ENCODE data around the gene PPP6R1. TPM values are rescaled to one million over a fixed set of nuclear protein-coding genes. Genes with fewer than 3 reads are reported as not detected.

The PPP6R1 gene
- total and polyA plus RNA-seq, 2 of the 13 experiments (the other 11 are each of a cell fraction or from before 2014, with no cell fraction given): 25.8 to 54.0 TPM

GRCh38 chr19:55301459-55302317, 42.9 kb upstream of the PPP6R1 start (continued):
- TF ChIP-seq PCBP2 (optimal IDR thresholded peaks at IDR 0.05; ENCODE audit: low read depth, low read length, poor library complexity, severe bottlenecking): no peak
- no peak for TF ChIP-seq RFXAP (CRISPR knock-in tag; IDR thresholded peaks at IDR 0.05; ENCODE audit: borderline replicate concordance)
- no peak for TF ChIP-seq ZNF850 (CRISPR knock-in tag; conservative IDR thresholded peaks at IDR 0.05)
- no peak; the same call in 1 of the 2 replicates for TF ChIP-seq FOXA3 (CRISPR knock-in tag; IDR thresholded peaks at IDR 0.05)
- TF ChIP-seq E2F5 (CRISPR knock-in tag; conservative IDR thresholded peaks at IDR 0.05): no peak
- no peak for TF ChIP-seq MXD1 (CRISPR knock-in tag; IDR thresholded peaks at IDR 0.05)
- peak; percentile 4; the same call in 1 of the 2 replicates for TF ChIP-seq ZNF33B (CRISPR knock-in tag; IDR thresholded peaks at IDR 0.05)
- TF ChIP-seq TBL1XR1 (IDR thresholded peaks at IDR 0.05; ENCODE audit: borderline replicate concordance, low read length, partially characterized antibody): no peak
- TF ChIP-seq ZNF784 (CRISPR knock-in tag; IDR thresholded peaks at IDR 0.05; ENCODE audit: borderline replicate concordance): no peak
- TF ChIP-seq ZNF616 (CRISPR knock-in tag; IDR thresholded peaks at IDR 0.05; ENCODE audit: low read depth): no peak
- no peak for TF ChIP-seq TAF15 (IDR thresholded peaks at IDR 0.05; ENCODE audit: low read depth, low read length, poor library complexity, severe bottlenecking)
- peak; percentile 29; the same call in 1 of the 2 replicates for TF ChIP-seq HDAC2 (CRISPR knock-in tag; IDR thresholded peaks at IDR 0.05)
- 0 out of 2 replicates have a peak, but pooled peaks have one; percentile 11 for TF ChIP-seq ELF3 (CRISPR knock-in tag; IDR thresholded peaks at IDR 0.05)
- TF ChIP-seq ZNF782 (CRISPR knock-in tag; IDR thresholded peaks at IDR 0.05; ENCODE audit: borderline replicate concordance): no peak
- TF ChIP-seq ZZZ3 (CRISPR knock-in tag; IDR thresholded peaks at IDR 0.05; ENCODE audit: borderline replicate concordance): no peak
- TF ChIP-seq ZNF576 (CRISPR knock-in tag; IDR thresholded peaks at IDR 0.05): no peak
- no peak for TF ChIP-seq SNAI1 (CRISPR knock-in tag; IDR thresholded peaks at IDR 0.05; ENCODE audit: borderline replicate concordance)
- TF ChIP-seq MIER2 (CRISPR knock-in tag; IDR thresholded peaks at IDR 0.05): no peak
- TF ChIP-seq PHF20 (CRISPR knock-in tag; IDR thresholded peaks at IDR 0.05): no peak
- TF ChIP-seq ZNF251 (CRISPR knock-in tag; IDR thresholded peaks at IDR 0.05): no peak
- 0 out of 2 replicates have a peak, but pooled peaks have one; percentile 36 for TF ChIP-seq ZFX (CRISPR knock-in tag; IDR thresholded peaks at IDR 0.05; ENCODE audit: low read depth)
- TF ChIP-seq TBP (CRISPR knock-in tag; IDR thresholded peaks at IDR 0.05): no peak
- TF ChIP-seq BCL3 (CRISPR knock-in tag; IDR thresholded peaks at IDR 0.05): no peak
- no peak for TF ChIP-seq ELF1 (CRISPR knock-in tag; IDR thresholded peaks at IDR 0.05)
- TF ChIP-seq PHF5A (CRISPR knock-in tag; IDR thresholded peaks at IDR 0.05; ENCODE audit: low read depth, unreplicated experiment): peak; percentile 47
